Mesenteric fat pad (tissue), 1 donor: ENCODE measurements around the gene FGGY. TPM values are rescaled to one million over a fixed set of nuclear protein-coding genes. Genes with fewer than 3 reads are reported as not detected.
"Not testable (repeated sequence)": the region's sequence is repeated elsewhere in the genome, so short reads cannot be mapped to it uniquely, and the experiment has no call there.

Experiments
- DNase-seq: peaks from one replicate; pipeline ENCODE4 v3.0.0-alpha.2; 2020; ENCODE audit warnings: low spot score
- total RNA-seq: library from RNA; stranded (reverse); fragmentation: NEBNext Ultra II Directional; extraction: Animal tissue kit (Norgen Biotek cat#: 25700); gene quantifications from one replicate; pipeline ENCODE4 v1.2.1, GENCODE V29; 2021
- donor health status: DM: yes; HTN: yes; CAD: no.

The FGGY gene
- total RNA-seq, 1 donor from 2014 or later: 13.8 TPM

DNA sequence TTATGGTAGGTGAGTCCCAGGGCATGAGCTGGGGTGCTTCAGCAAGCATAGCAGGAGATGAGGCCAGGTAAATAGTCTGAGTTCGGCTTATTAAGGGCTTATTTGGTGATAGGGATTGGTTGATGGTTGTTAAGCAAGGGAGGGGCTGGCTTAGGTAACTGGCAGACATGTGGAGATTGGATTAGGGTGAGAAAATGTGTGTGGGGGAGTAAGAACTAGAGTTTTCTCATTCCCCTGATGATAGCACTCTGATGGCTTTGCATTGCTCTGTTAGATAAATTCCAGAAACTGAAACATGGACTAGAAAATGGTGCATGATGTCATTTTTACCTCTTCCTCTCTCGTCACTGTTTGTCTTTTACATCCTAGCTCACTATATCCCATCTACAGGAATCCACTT lies 53.6 kb downstream of the FGGY start:
- no peak for DNase-seq

DNA sequence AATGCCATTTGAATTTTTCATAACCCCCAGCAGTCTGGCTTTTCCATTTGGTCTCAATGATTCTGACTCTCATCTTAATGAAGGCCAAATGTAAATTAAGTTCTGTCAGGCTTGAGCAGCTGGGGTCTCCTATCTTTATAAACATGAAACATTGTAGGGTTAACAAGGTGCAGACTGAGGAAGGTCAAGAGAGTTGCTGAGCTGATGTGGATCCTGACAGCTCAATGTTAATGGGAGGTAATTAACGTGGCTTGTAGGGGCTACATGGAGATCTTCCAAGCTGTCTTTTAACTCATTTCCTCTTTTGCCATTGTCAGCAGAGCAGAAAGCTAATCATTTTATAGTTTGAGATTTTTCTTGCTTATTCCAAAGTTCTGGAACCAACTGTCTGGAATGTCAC lies 55.2 kb downstream of the FGGY start:
- DNase-seq: no peak

DNA sequence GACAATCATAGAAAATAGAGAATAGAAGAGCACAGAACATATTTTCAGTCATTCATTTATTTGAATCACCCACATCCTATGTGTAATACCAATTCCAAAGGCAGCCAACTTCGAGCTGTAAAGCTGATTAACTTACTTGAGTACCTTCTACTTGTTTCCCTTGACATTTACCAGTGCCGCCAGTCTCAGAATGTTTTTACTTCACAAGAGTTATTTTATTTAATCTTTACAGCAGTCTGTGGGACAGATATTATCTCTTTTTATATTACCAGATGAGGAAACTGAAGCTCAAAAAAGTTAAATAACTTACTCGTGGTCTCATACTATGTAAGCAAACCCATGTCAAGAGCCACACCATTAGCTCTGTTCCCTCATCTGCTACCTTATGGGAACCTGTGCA lies 56.6 kb downstream of the FGGY start:
- DNase-seq: no peak

DNA sequence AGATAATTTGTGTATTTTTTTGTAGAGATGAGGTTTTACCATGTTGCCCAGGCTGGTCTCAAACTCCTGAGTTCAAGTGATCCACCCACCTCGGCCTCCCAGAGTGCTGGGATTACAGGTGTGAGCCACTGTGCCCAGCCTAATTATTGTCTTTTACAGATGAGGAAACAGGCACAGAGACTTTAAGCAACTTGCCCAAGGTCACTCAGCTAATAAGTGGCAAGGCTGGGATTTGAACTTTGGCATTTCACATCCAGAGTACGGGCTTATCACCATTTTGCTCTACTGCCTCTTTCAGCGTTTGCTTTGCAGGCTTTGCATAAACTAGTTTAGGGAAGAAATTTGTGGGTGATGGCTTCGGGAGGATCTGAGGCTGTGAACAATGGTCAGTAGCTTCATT lies 57.3 kb downstream of the FGGY start:
- not testable (repeated sequence) for DNase-seq

DNA sequence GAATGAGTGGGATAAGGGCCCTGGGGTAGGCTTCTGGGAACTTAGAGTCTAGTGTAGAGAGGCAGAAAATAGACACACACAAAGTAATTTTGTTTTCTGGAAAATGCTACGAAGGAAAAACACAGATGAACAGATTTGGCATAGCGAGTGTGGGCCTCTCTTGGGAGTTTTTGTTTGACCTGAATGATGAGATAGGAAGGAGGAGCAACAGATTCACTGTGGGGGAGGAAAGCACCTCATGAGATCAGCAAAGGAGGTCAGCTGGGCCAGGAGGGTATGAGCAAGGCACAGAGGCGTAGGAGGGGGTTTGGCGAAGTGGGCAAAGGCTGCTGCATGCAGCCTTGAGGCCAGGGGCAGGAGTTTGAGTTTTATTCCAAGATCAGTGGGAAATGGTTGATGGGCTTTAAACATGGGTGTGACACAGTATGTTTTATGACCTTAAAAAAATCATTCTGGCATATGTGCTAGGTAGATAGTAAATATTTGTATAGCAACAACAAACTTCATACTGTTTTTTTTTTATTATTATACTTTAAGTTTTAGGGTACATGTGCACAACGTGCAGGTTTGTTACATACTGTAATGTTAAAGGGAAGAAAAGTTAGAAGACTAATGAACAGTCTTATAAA lies 57.9 kb downstream of the FGGY start:
- DNase-seq: no peak

DNA sequence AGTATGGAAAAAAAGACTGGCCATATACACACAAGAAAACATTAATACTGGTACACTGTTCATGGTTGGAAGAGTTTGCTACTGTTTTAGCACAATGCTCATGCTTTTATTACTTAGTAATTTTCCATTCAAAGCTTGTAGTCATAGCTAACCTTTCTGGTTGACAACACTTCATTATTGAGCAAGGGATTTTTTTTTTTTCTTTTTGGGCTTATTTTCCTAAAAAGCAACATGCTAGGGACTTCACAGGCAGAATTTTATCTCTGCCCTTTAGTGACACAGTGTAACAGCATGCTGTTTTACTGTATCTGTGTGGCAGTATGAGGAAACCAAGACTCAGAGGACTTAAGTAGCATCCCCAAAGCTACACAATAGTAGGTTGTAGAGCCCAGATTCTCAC lies 58.5 kb downstream of the FGGY start:
- no peak for DNase-seq

DNA sequence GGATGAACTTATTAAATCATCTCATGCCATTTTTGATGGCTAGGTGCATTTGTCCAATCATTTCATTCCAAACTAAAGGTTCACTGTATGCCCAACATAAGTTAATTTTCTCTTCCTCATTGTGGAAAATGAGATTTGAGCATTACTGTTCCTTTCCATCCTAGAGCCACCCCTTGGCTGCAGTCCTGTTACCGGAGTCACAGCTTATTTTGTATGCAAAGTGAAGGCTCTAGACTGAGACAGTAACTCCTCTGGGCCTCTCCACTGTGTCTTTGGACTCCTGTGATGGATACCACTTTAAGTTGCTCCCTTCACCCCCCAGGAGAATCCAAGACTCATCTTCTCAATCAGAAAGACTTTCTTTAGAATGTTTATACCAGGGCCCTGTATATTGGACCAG lies 59.7 kb downstream of the FGGY start:
- DNase-seq: no peak

DNA sequence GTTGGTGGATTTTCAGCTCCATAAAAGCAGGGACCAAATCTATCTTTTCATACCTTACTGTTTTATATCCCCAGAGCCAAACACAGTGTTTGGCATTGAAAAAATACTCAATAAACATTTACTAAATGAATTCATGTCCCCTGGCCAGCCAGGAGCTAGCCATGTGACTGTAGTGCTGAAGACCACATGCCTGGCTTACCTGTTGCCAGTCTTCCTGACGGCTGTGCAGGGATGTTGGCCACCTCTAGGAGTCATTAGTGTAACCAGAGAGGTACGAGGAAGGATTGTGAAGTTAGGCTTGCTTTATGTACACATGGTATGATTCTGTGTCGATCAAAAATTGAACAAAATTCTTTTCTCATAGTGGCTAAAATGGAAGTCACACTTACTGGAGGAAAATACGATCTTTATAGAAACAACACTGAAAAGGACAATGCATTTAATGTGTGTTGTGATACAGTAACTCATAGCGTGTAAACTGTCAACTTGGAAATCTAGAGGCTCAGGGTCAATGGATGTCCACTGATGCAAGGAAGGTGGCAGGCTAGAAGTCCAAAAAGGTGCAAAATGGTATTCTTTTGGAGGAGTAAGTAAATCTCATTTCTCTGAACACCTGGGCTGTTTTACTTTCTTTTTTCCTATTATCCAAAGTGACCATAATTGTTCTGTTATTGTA lies 60.9 kb downstream of the FGGY start:
- DNase-seq: no peak

DNA sequence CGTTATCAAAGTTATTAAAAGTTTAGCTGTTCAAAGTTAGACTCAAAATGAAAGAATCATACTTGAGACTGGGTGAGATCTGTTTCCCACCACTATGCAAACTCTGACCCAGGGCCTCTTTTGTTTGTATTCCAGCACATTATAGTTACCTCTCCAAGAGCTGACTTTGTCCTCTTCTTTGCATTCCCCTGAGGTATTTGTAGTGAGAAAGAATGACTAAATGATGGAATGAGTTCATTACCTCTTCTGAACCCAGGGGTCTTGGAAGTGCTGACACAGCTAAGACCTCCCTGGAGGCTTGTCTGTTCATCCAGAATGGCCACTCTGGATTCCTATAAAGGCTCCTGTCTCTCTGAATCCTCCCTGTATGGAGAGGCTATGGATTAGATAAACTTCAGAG lies 62.4 kb downstream of the FGGY start:
- no peak for DNase-seq

DNA sequence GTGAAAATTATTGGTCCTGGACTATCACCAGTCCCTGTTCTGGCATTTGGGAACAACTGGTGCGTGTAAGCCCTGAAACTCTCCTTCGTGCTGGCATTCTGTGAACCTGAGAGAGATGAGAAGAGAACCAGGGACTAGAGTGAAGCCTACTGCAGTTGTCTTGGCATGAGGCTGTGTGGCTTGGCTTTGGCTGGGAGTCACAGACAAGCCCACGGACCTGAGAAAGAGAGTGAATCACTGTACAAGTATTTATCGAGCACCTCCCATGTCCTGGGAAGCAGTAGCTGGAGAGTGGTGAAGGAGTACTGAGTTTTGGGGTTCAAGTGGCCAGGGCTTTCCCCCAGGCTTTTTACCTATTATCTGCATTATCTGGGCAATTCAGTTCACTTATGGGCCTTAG lies 63.3 kb downstream of the FGGY start:
- no peak for DNase-seq

DNA sequence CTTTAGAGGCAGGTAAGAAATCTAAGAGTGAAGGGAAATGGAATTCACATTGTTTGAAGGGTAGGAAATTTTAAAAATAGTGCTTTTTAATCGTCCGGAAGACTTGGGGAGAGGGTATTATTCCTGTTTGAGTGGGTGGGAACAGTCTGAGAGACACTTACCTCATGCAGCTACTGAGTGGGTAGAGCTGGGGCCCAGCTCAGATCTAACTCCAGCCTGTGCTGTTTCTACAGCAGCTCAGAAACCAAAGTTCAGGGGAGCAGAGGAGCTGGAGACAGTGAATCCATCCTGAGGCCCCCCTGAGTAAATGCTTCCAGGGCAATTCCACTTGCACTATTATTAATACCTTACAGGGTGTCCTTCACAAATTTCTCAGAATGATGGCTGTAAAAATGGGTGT lies 63.8 kb downstream of the FGGY start:
- no peak for DNase-seq

DNA sequence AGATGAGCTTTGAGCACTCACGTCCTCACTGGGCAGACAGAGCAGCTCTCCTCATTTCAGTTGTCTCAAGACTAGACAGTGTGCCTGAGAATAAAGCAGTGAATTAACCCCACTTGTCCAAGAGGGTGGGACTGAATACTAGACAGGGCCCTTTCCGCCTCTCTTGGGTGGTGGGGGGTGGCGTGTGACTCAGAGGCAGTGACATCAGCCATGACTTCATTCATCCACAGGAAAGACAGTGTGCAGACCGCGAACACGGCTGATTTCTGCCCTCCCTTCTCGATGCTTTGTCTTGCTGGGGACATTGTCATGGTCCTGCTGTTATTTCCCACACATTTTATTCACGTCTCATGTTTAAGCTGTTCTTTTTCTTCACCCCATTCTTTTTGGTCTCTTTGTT lies 64.9 kb downstream of the FGGY start:
- DNase-seq: no peak

DNA sequence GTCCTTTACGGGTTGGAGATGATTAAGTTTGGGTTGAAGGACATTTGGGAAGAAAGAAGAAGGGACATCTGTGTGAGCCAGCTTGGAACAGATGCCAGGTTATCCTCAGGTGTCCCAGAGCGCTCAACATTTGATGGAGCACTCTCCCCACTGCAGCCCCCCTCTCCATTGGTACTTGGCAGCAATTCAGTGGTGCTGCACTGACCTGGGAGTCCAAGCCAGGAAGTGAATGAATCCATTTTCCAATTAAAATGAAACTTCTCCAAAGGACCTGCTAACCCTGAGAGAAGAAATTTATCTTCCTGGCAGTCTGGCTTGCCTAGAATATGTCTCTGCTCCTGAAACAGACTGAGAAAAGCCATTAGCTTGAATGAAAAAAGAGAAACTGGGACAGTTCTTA lies 67.1 kb downstream of the FGGY start:
- no peak for DNase-seq

DNA sequence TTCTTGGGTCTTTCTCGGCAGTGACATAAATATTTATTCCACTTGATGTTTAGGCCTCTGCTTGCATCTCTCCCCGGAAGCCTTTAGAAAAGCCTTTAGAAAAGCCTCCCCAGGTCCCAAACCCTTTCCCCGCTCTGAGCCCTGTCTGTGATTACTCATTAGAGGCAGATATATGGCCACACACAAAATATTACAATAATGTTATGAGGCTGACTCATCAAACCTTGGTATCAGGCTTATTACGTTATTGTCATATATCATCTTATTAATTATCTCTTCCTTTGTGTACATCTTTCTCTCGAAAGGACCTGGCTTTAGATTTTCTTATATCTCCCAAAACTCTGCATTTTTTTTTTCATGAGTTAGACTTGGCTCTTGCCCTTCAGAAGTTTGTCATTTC lies 69.5 kb downstream of the FGGY start:
- no peak for DNase-seq

DNA sequence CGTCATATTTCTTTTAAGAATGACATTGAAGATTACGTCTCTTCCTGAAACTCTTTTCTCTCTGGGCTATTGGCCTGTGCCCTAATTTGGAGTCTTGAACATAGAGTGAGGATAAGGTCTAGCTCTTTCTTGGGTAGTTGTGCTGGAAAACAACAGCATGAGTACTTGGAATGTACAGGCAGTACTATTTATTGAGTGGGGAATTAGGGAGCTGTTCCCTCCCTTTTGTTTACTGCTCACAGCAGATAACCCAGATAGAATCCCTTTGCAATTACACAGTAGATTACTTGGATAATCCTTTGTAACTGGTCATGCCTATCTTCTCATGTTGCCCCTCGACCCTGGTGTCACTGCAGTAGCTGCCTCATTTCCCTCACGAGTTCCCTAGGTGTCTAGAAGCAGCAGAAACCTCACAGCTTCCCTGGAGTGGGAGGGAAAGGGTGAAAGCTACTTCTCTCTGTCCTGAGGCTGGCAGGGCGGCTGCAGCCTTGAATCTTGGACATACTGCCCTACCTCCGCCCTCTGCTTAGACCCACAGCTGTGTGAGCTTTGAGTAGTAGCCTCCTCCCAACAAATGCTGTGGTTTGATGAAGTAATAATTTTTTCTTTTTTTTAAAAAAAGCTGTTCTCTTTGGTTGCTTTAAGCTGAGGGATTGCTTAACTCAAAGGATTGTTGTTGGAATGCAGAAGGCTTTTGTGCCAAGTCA lies 70.6 kb downstream of the FGGY start:
- no peak for DNase-seq

DNA sequence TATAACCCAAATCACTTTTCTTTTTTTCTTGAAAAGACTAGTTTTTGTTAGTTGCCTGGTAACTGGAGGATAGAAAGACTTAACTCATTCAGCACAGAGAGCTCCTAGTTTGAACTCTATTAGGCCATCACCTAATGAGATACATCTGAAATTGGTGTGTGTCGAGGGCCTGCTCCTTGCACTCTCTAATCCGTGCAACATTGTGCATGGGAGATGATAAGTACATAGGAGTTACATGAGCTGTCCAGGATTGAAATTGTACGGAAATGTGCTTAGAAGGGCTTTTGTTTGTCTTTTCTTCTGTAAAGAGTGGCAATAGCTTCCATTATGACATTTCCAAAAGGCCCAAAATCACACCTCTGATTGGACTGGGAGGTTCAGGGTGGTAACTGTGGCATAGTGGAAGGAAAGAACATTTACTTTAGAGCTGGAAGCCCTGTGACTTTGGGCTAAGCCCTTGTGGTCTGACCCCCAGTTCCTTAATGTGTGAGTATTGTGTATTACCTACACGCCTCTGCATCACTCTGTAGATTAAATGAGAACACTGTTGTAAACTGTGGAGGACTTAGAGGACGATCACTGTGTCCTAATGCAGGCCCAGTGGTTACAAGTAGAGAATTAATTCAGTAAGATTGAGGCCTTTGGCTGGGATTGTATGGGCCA lies 71.2 kb downstream of the FGGY start:
- DNase-seq: no peak

DNA sequence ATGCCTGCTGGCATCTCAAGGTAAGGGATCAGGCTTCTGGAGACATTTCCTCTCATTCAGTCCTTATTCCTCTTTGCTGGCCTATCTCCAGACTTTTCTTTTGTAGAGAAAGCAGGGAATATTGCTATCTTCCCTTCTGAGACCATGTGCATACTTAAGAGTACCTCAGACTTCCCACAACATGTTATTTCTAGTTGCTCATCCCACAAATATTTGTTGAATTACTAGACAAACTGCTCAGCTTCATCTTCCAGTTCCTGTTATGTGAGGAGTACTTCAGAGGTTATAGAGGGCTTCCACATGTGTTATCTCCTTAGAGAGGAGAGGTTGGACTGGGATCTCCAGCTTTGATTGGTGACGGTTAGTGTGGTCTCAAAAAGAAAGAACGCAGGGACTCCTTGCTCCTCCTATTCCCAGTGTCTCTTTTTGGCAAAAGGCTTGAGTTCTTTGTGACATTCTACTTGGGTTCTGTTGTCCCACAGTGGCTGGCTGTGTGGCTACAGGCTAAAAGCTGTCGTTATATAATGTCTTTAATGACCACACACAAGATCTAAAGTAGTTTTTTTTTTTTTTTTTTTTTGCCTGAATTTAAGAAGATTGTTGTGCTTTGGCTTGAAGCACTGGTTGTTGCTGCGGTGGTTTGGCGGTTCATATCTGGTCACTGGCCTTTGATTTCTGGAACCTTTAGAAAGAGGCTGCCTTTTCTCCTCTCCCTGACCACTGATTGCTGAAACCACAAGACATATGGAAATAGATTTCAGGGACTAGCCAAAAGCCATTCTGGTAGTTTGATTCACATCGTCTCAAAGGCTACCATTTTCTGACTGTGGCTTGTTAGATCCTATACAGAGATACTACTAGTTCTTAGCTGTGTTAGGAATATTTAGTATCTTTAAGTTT lies 78.7 kb downstream of the FGGY start:
- DNase-seq: no peak

DNA sequence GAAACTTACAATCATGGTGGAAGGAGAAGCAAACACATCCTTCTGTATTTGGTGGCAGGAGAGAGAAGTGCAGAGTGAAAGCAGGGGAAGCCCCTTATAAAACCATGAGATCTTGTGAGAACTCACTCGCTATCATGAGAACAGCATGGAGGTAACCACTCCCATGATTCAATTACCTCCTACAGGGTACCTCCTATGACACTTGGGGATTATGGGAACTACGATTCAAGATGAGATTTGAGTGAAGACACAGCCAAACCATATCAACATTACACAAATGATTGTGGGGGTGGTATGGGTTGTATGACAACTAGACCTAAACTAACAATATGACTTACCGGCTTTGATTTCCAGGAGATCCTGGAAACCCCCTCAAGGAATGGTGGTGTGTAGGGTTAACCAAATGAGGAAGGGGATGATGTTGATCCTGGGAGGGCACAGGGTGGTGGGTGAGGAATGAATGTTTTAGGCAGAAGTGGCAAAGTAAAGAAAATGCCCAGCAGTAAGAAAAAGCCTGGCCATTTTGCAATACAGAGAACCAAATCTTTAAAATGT lies 80.5 kb downstream of the FGGY start:
- no peak for DNase-seq

DNA sequence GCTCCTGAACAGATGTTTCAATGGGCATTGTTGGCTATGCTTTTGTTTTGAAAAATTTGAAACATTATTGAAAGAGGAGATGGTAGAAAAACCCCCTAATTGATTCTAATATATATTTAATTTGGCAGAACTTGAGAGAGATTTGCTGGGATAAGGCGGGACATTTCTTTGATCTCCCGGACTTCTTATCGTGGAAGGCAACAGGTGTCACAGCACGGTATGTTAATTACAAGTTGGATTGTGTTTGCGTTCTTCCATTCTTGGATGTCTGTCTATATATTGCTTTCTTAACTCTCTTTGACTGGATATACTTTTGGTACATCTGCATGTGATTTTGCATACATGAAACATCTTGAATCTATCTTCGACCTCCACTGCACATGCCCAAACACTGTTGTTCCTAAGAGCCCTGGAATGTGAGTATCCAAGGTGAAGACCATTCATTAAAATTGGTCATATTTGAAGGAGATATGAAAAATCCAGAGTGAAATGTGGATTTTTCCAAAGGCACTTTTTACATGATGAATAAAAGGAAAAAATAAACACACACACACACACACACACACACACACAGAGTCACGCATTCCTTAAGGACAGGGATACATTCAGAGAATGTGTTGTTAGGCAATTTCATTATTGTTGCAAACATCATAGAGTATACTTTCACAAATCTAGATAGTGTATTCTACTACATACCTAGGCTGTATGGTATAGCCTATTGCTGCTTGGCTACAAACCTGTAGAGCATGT lies 81.9 kb downstream of the FGGY start:
- DNase-seq: no peak

DNA sequence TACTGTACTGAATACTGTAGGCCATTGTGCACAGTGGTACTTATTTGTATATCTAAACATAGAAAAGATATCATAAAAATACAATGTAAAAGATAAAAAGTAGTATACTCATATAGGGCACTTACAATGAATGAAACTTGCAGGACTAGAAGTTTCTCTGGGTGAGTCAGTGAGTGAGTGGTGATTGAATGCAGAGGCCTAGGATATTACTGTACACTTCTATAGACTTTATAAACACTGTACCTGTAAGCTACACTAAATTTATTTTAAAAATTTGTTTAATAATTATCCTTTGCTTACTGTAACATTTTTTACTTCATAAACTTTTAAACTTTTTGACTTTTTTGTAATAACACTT lies 82.5 kb downstream of the FGGY start:
- DNase-seq: no peak
